ENCODE results near the gene TRNT1. TPM values are rescaled to one million over a fixed set of nuclear protein-coding genes. Genes with fewer than 3 reads are reported as not detected.

Gene TRNT1
- total and polyA plus RNA-seq, 2 experiments from 2014 or later = 33.9 to 36.4 TPM

- Mint-ChIP-seq H3K27ac (no peak overlapping the region), H3K4me1 (no peaks in the 10 kb centered on the region), H3K36me3 (ENCODE audit: low read depth) (peaks cover 38% of the 10 kb centered on the region), H3K9me3 (peaks cover 98% of the 10 kb centered on the region), H3K27me3 (ENCODE audit: insufficient read depth, low read depth, poor library complexity) (no peaks in the 10 kb centered on the region), H3K4me3 (no peak overlapping the region)
- Histone ChIP-seq H3K4me2 (no peak overlapping the region), H3K4me3 (no peak overlapping the region), H3K79me2 (replicated peaks; ENCODE audit: insufficient read depth) (no peaks in the 10 kb centered on the region), H3K4me1 (ENCODE audit: insufficient read depth) (peaks cover 32% of the 10 kb centered on the region), H3K36me3 (ENCODE audit: insufficient read depth) (no peaks in the 10 kb centered on the region), H2AFZ (no peak overlapping the region), H3F3A (replicated peaks; ENCODE audit: low read depth) (no peaks in the 10 kb centered on the region), H3K27ac (ENCODE audit: low read depth) (no peak overlapping the region), H4K20me1 (replicated peaks; ENCODE audit: insufficient read depth) (no peaks in the 10 kb centered on the region), H3K9me2 (ENCODE audit: insufficient read depth) (no peaks in the 10 kb centered on the region), H3K27me3 (ENCODE audit: insufficient read depth) (no peaks in the 10 kb centered on the region)
- ATAC-seq = no peak
- no peak for DNase-seq (ENCODE audit: low spot score)
- TF ChIP-seq ZNF462 (CRISPR knock-in tag; IDR thresholded peaks at IDR 0.05) (no peak), ETS1 (IDR thresholded peaks at IDR 0.05) (no peak), EZH2 (IDR thresholded peaks at IDR 0.05; ENCODE audit: low read depth, unreplicated experiment) (no peak), CTCF (conservative IDR thresholded peaks at IDR 0.05; ENCODE audit: low read depth in 2 of 2) (no peak), ZNF331 (CRISPR knock-in tag; IDR thresholded peaks at IDR 0.05; ENCODE audit: low read depth) (no peak), CREB1 (CRISPR knock-in tag; IDR thresholded peaks at IDR 0.05; ENCODE audit: low read depth) (no peak), NANOG (IDR thresholded peaks at IDR 0.05; ENCODE audit: borderline replicate concordance) (no peak), JUNB (IDR thresholded peaks at IDR 0.05; ENCODE audit: unreplicated experiment) (no peak), REST (IDR thresholded peaks at IDR 0.05; ENCODE audit: unreplicated experiment) (no peak), STAT1 (IDR thresholded peaks at IDR 0.05; ENCODE audit: unreplicated experiment) (no peak), ZNF114 (CRISPR knock-in tag; IDR thresholded peaks at IDR 0.05) (no peak), EZH2phosphoT487 (IDR thresholded peaks at IDR 0.05; ENCODE audit: unreplicated experiment) (no peak), POLR2AphosphoS5 (IDR thresholded peaks at IDR 0.05; ENCODE audit: low read depth) (no peak)
Measured at GRCh38 chr3:3084890-3085289, 41.9 kb upstream of the TRNT1 start.
